A673 (cell line): ENCODE measurements around the gene SORL1-AS1.

Source experiments
- BruUV-seq: library from RNA; stranded (reverse); fragments of 400-500 nt; replicated peaks from 2 replicates; lab custom pipeline; 2021; lab: Mats Ljungman, UMichigan
- CTCF ChIA-PET: fragments of 300-600 bp; sonication (Branson Sonifier 250); formaldehyde crosslinking; loops from one replicate; lab custom pipeline; 2022; ENCODE audit warnings: antibody characterized with exemption; lab: Charles Lee
- POLR2A ChIA-PET: fragments of 300-600 bp; sonication (Branson Sonifier 250); formaldehyde crosslinking; loops from one replicate; lab custom pipeline; 2022; ENCODE audit warnings: antibody characterized with exemption; ENCODE audit not compliant: low non-redundant PET; lab: Charles Lee
- DNase-seq: peaks from one replicate; pipeline ENCODE4 v3.0.0-alpha.2; 2015; ENCODE audit warnings: low spot score
- H3K27ac ChIP-seq: fragments of 200-600 bp; sonication (generic); 2 replicates; pipeline ENCODE4 v1.5.1; 2016; ENCODE audit warnings: mixed run types, low read depth, mild to moderate bottlenecking, mixed read lengths, antibody characterized with exemption, low read length; ENCODE audit not compliant: poor library complexity, severe bottlenecking
- H3K27me3 ChIP-seq: fragments of 200-600 bp; sonication (generic); replicated peaks from 2 replicates; pipeline ENCODE4 v1.6.1; 2017; ENCODE audit warnings: mixed run types, low read depth, mild to moderate bottlenecking, mixed read lengths, antibody characterized with exemption, low read length; ENCODE audit not compliant: insufficient read depth, poor library complexity
- H3K36me3 ChIP-seq: fragments of 200-600 bp; sonication (generic); 2 replicates; pipeline ENCODE4 v1.6.1; 2016; ENCODE audit warnings: mixed run types, mild to moderate bottlenecking, mixed read lengths, antibody characterized with exemption, low read length; ENCODE audit not compliant: insufficient read depth, poor library complexity, severe bottlenecking
- H3K4me1 ChIP-seq: fragments of 200-600 bp; sonication (generic); 2 replicates; pipeline ENCODE4 v1.6.1; 2017; ENCODE audit warnings: mixed run types, mild to moderate bottlenecking, mixed read lengths, antibody characterized with exemption, low read length; ENCODE audit not compliant: insufficient read depth, poor library complexity, severe bottlenecking
- H3K4me3 ChIP-seq: fragments of 200-600 bp; sonication (generic); 2 replicates; pipeline ENCODE4 v1.5.1; 2016; ENCODE audit warnings: low read depth, mixed run types, mild to moderate bottlenecking, mixed read lengths, low read length; ENCODE audit not compliant: poor library complexity, severe bottlenecking
- H3K9me3 ChIP-seq: fragments of 200-600 bp; sonication (generic); 2 replicates; pipeline ENCODE4 v1.6.1; 2016; ENCODE audit warnings: mixed run types, low read depth, mild to moderate bottlenecking, mixed read lengths, antibody characterized with exemption, low read length; ENCODE audit not compliant: poor library complexity, severe bottlenecking
- EZH2 ChIP-seq: fragments of 200-600 bp; sonication (generic); IDR thresholded peaks from 2 replicates; pipeline ENCODE4 v1.6.1; 2017; ENCODE audit warnings: borderline replicate concordance, low read depth, mild to moderate bottlenecking, mixed read lengths, antibody characterized with exemption, low read length; ENCODE audit not compliant: poor library complexity, severe bottlenecking
- intact Hi-C: fragments of 100-400 bp; cut with micrococcal nuclease; formaldehyde crosslinking; loops from one replicate; pipeline ENCODE4 v1.10.0; 2022; ENCODE audit not compliant: unreplicated experiment
- TF ChIP-seq, protein P1 (sequence below): fragments of 300-800, 200-600 bp; sonication (generic); conservative IDR thresholded peaks from 2 replicates; pipeline ENCODE4 v1.5.1; 2017; ENCODE audit warnings: low read depth, mild to moderate bottlenecking, antibody characterized with exemption, low read length, moderate library complexity, mixed read lengths

SORL1-AS1 gene

DNA sequence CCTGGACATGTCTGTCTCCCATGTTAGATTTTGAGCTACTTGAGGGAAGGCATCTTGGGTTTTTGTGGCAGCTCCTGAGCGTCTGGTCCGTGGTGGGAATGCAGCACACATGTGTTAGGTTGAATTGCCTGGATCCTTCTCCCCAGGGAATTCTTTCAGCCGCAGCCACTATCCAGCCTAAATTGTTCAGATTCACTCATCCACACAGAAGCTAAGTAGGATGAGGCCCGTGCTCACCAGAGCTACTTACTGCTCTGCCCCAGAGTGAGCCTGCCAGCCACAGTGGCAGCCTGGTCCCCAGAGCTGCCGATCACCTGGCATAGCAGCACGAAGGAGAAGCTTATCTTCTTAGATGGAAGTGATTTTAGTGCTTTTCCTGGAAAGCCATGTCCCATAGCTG is 34.4 kb upstream of the SORL1-AS1 start:
- BruUV-seq: no TSS peak

DNA sequence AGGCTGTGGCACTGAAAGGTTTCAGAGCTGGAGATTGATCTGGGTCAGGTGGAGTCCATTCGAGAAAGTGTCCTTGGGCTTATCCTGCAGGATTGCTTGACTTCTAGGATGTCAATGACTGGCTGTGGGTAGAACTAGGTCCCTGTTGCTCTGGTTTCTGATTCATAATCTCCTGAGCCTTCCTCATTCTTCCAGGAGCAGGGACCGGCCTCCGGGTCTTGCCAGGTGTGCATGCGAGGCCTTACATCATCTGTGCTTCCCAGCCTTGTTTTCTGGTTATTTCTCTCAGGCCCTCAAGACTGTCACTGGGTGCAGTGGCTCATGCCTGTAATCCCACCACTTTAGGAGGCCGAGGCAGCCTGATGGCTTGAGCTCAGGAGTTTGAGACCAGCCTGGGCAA is 33.3 kb upstream of the SORL1-AS1 start:
- Histone ChIP-seq H3K27ac (no peak overlapping the region), H3K9me3 (no peaks in the 10 kb centered on the region), H3K27me3 (no peaks in the 10 kb centered on the region), H3K36me3 (no peaks in the 10 kb centered on the region), H3K4me3 (no peak overlapping the region), H3K4me1 (peaks cover 8% of the 10 kb centered on the region)
- POLR2A ChIA-PET: no interaction called here
- CTCF ChIA-PET: no interaction called here
- no peak for DNase-seq
- intact Hi-C loops: no loop called here
- no peak for TF ChIP-seq EZH2
- TF ChIP-seq, protein P1, sequence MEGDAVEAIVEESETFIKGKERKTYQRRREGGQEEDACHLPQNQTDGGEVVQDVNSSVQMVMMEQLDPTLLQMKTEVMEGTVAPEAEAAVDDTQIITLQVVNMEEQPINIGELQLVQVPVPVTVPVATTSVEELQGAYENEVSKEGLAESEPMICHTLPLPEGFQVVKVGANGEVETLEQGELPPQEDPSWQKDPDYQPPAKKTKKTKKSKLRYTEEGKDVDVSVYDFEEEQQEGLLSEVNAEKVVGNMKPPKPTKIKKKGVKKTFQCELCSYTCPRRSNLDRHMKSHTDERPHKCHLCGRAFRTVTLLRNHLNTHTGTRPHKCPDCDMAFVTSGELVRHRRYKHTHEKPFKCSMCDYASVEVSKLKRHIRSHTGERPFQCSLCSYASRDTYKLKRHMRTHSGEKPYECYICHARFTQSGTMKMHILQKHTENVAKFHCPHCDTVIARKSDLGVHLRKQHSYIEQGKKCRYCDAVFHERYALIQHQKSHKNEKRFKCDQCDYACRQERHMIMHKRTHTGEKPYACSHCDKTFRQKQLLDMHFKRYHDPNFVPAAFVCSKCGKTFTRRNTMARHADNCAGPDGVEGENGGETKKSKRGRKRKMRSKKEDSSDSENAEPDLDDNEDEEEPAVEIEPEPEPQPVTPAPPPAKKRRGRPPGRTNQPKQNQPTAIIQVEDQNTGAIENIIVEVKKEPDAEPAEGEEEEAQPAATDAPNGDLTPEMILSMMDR: no peak
- no TSS peak for BruUV-seq

More for the DNA sequence above, 34.4 kb upstream of the SORL1-AS1 start:
- H3K4me3 ChIP-seq: no peak overlapping the region
- POLR2A ChIA-PET: no interaction called here
- intact Hi-C loops: no loop called here
- H3K27me3 ChIP-seq: no peaks in the 10 kb centered on the region
- CTCF ChIA-PET: no interaction called here
- no peak for TF ChIP-seq EZH2
- TF ChIP-seq, protein P1: no peak
- no peaks in the 10 kb centered on the region for H3K36me3 ChIP-seq
- H3K4me1 ChIP-seq: peaks cover 7% of the 10 kb centered on the region
- no peak overlapping the region for H3K27ac ChIP-seq
- no peak for DNase-seq
- no peaks in the 10 kb centered on the region for H3K9me3 ChIP-seq

DNA sequence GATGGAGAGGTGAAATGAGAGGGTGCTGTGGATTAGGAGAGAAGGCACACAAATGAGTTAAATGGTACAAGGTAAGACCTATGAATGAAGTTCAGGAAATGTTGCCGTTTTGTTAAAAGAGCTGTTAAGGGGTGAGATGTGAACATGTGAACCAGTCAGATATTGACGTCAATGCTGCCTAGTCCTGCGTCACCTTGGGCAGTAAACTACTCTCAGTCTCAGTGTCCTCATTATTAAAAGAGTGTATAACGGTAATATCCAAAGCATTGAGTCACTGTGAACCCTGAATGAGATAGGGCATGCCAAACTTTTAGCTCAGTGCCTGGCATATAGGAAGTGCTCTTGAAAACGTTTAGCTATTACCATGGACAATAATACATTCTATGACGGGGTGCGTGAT is 32.4 kb upstream of the SORL1-AS1 start:
- no TSS peak for BruUV-seq
- intact Hi-C loops: no loop called here
- POLR2A ChIA-PET: no interaction called here

More for the DNA sequence above, 32.4 kb upstream of the SORL1-AS1 start:
- CTCF ChIA-PET: no interaction called here
- Histone ChIP-seq H3K36me3 (no peaks in the 10 kb centered on the region), H3K27me3 (no peaks in the 10 kb centered on the region), H3K27ac (no peak overlapping the region), H3K4me1 (peaks cover 8% of the 10 kb centered on the region), H3K4me3 (no peak overlapping the region), H3K9me3 (no peaks in the 10 kb centered on the region)
- no peak for TF ChIP-seq EZH2
- TF ChIP-seq, protein P1: no peak
- no peak for DNase-seq
